PFSK-1 (cell line): ENCODE results near the gene DIAPH1.

Experiments
- FOXP2 ChIP-seq: optimal IDR thresholded peaks from 2 replicates; pipeline ENCODE3; 2011; ENCODE audit warnings: borderline replicate concordance, control low read depth, inconsistent platforms; ENCODE audit not compliant: insufficient read depth; ENCODE audit errors: extremely low read length, extremely low read depth
- POLR2AphosphoS5 ChIP-seq: IDR thresholded peaks from 2 replicates; pipeline ENCODE4 v1.6.1; 2012; ENCODE audit warnings: low read depth, mild to moderate bottlenecking, control low read depth, low read length, moderate library complexity
- REST ChIP-seq, 2 experiments: IDR thresholded peaks; 2 replicates each; pipeline versions ENCODE4 v1.6.1 to v1.8.0; 2011 to 2012; ENCODE audit warnings: low read depth in 2 of 2, low read length in 2 of 2, control low read depth in 1 of 2, inconsistent platforms in 1 of 2, mild to moderate bottlenecking in 1 of 2, moderate library complexity in 1 of 2; ENCODE audit not compliant: insufficient read depth in 1 of 2
- SIN3A ChIP-seq: IDR thresholded peaks from 2 replicates; pipeline ENCODE4 v1.6.1; 2012; ENCODE audit warnings: mild to moderate bottlenecking, low read length, moderate library complexity, borderline replicate concordance; ENCODE audit not compliant: insufficient read depth
- TAF1 ChIP-seq: IDR thresholded peaks from 2 replicates; pipeline ENCODE4 v1.6.1; 2012; ENCODE audit warnings: low read length, control low read depth, borderline replicate concordance; ENCODE audit not compliant: insufficient read depth

The DIAPH1 gene

GRCh38 chr5:141649056-141649688 is 30.4 kb upstream of the DIAPH1 start:
- TF ChIP-seq REST (IDR thresholded peaks at IDR 0.05; ENCODE audit: insufficient read depth in 1 of 2, low read depth in 2 of 2, low read length in 2 of 2) (no peak), TAF1 (no peak), POLR2AphosphoS5 (no peak), SIN3A (no peak), FOXP2 (no peak)

GRCh38 chr5:141647851-141648250 is 29.1 kb upstream of the DIAPH1 start:
- TF ChIP-seq POLR2AphosphoS5 (no peak), FOXP2 (no peak), TAF1 (no peak), REST (IDR thresholded peaks at IDR 0.05; ENCODE audit: insufficient read depth in 1 of 2, low read depth in 2 of 2, low read length in 2 of 2) (no peak), SIN3A (no peak)

GRCh38 chr5:141647242-141647641 is 28.4 kb upstream of the DIAPH1 start:
- TF ChIP-seq POLR2AphosphoS5 = no peak

GRCh38 chr5:141646026-141646425 is 27.2 kb upstream of the DIAPH1 start:
- TF ChIP-seq POLR2AphosphoS5 (no peak), FOXP2 (no peak), SIN3A (no peak), REST (IDR thresholded peaks at IDR 0.05; ENCODE audit: insufficient read depth in 1 of 2, low read depth in 2 of 2, low read length in 2 of 2) (no peak)

- TF ChIP-seq REST (IDR thresholded peaks at IDR 0.05; ENCODE audit: insufficient read depth in 1 of 2, low read depth in 2 of 2, low read length in 2 of 2) (0 out of 4 replicates have a peak, but pooled peaks of 1 of the 2 experiments have one; percentile 27), POLR2AphosphoS5 (no peak)
These were observed 23.0 kb upstream of the DIAPH1 start for GRCh38 chr5:141641634-141642267.
